ENCODE data around the gene RNF217. TPM values are rescaled to one million over a fixed set of nuclear protein-coding genes. Genes with fewer than 3 reads are reported as not detected.
"Not testable (repeated sequence)": the region's sequence is repeated elsewhere in the genome, so short reads cannot be mapped to it uniquely, and the experiment has no call there.

RNF217 gene
- total RNA-seq, 2 experiments from 2014 or later, result 1.1 to 2.0 TPM

GRCh38 chr6:125022391-125022989 is 60.3 kb downstream of the RNF217 start:
- ChIA-PET CTCF (no interaction called here), POLR2A (no interaction called here)
- H3K36me3 Mint-ChIP-seq (ENCODE audit: low read depth), result no peaks in the 10 kb centered on the region
- no peak for DNase-seq
- H3K9me3 Mint-ChIP-seq, result no peaks in the 10 kb centered on the region
- peaks cover 6% of the 10 kb centered on the region for H3K27me3 Mint-ChIP-seq
- no peak overlapping the region for H3K4me3 Mint-ChIP-seq
- no peak overlapping the region for H3K27ac Mint-ChIP-seq
- H3K4me1 Mint-ChIP-seq, result no peaks in the 10 kb centered on the region

- Mint-ChIP-seq H3K27ac (no peak overlapping the region), H3K36me3 (ENCODE audit: low read depth) (no peaks in the 10 kb centered on the region), H3K27me3 (peaks cover 13% of the 10 kb centered on the region), H3K4me3 (no peak overlapping the region), H3K4me1 (no peaks in the 10 kb centered on the region), H3K9me3 (no peaks in the 10 kb centered on the region)
- DNase-seq, result no peak
- ChIA-PET CTCF (no interaction called here), POLR2A (no interaction called here)
Measured at GRCh38 chr6:125025164-125025854, 63.1 kb downstream of the RNF217 start.

DNA sequence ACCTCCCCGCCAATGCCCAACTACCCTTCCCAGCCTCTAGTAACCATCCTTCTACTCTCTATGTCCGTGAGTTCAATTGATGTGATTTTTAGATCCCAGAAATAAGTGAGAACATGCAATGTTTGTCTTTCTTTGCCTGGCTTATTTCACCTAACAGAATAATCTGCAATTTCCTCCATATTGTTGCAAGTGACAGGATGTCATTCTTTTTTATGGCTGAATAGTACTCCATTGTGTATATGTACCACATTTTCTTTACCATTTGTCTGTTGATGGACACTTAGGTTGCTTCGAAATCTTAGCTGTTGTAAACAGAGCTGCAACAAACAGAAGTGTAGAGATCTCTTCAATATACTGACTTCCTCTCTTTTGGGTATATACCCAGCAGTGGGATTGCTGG is 65.0 kb downstream of the RNF217 start:
- Mint-ChIP-seq H3K36me3 (ENCODE audit: low read depth) (no peaks in the 10 kb centered on the region), H3K27ac (no peak overlapping the region), H3K9me3 (no peaks in the 10 kb centered on the region), H3K4me1 (no peaks in the 10 kb centered on the region), H3K4me3 (no peak overlapping the region), H3K27me3 (peaks cover 13% of the 10 kb centered on the region)
- ChIA-PET POLR2A (no interaction called here), CTCF (no interaction called here)
- DNase-seq, result no peak

GRCh38 chr6:125030969-125031368 is 68.7 kb downstream of the RNF217 start:
- no peak for DNase-seq
- Mint-ChIP-seq H3K27me3 (peaks cover 11% of the 10 kb centered on the region), H3K9me3 (no peaks in the 10 kb centered on the region), H3K27ac (no peak overlapping the region), H3K36me3 (ENCODE audit: low read depth) (no peaks in the 10 kb centered on the region), H3K4me1 (no peaks in the 10 kb centered on the region), H3K4me3 (no peak overlapping the region)
- ChIA-PET POLR2A (no interaction called here), CTCF (no interaction called here)

DNA sequence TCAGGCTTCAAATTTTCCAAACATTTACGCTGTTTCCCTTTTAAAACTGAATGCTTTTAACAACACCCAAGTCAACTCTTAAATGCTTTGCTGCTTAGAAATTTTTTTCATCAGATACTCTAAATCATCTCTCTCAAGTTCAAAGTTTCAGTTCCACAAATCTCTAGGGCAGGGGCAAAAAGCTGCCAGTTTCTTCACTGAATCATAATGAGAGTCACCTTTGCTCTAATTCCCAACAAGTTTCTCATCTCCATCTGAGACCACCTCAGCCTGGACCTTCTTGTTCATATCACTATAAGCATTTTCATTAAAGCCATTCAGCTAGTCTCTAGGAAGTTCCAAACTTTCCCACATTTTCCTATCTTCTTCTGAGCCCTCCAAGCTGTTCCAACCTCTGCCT is 69.1 kb downstream of the RNF217 start:
- Mint-ChIP-seq H3K4me1 (no peaks in the 10 kb centered on the region), H3K36me3 (ENCODE audit: low read depth) (no peaks in the 10 kb centered on the region), H3K27ac (no peak overlapping the region), H3K4me3 (no peak overlapping the region), H3K27me3 (peaks cover 11% of the 10 kb centered on the region), H3K9me3 (no peaks in the 10 kb centered on the region)
- POLR2A ChIA-PET, result no interaction called here
- CTCF ChIA-PET, result no interaction called here
- no peak for DNase-seq

- H3K27ac Mint-ChIP-seq; H3K27me3 Mint-ChIP-seq; CTCF ChIA-PET; H3K36me3 Mint-ChIP-seq (ENCODE audit: low read depth); POLR2A ChIA-PET; H3K4me3 Mint-ChIP-seq; H3K9me3 Mint-ChIP-seq; DNase-seq; H3K4me1 Mint-ChIP-seq: not testable (repeated sequence)
Measured at GRCh38 chr6:125034929-125035328, 72.7 kb downstream of the RNF217 start.

GRCh38 chr6:125036486-125036885 is 74.2 kb downstream of the RNF217 start:
- DNase-seq; H3K9me3 Mint-ChIP-seq; H3K4me3 Mint-ChIP-seq; H3K4me1 Mint-ChIP-seq; POLR2A ChIA-PET; H3K27ac Mint-ChIP-seq; H3K27me3 Mint-ChIP-seq; CTCF ChIA-PET; H3K36me3 Mint-ChIP-seq (ENCODE audit: low read depth): not testable (repeated sequence)

DNA sequence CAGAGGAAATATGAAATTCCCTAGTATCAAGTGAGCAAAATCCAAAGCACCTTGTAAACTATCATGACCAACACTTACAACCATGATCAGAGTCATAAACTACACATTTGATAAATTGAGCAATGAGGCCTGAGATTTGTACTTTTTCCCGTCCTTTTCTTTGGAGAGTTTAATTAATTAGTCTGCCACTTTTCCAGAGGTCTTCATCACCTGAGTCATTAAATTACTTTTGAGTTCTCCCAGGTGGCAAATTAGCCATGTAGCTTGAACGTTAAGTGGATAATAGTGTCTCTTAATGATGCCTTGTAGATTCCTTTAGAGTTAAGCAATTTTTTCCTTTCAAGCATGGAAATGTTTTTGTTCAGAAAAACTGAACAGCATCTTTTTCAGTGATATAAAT is 75.6 kb downstream of the RNF217 start:
- H3K4me1 Mint-ChIP-seq, result no peaks in the 10 kb centered on the region
- H3K27ac Mint-ChIP-seq, result no peak overlapping the region
- H3K9me3 Mint-ChIP-seq, result no peaks in the 10 kb centered on the region
- H3K36me3 Mint-ChIP-seq (ENCODE audit: low read depth), result no peaks in the 10 kb centered on the region
- POLR2A ChIA-PET, result no interaction called here
- CTCF ChIA-PET, result no interaction called here
- H3K4me3 Mint-ChIP-seq, result no peak overlapping the region
- DNase-seq, result no peak
- no peaks in the 10 kb centered on the region for H3K27me3 Mint-ChIP-seq

DNA sequence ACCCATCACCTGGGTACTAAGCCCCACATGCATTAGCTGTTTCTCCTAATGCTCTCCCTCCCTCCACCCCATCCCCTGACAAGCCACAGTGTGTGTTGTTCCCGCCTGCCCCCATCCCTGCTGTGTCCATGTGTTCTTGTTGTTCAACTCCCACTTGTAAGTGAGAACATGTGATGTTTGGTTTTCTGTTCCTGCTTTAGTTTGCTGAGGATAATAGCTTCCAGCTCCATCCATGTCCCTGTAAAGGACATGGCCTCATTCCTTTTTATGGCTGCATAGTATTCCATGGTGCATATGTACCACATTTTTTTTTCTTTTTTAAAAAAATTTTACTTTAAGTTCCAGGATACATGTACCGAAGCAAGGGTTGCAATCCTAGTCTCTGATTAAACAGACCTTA is 76.7 kb downstream of the RNF217 start:
- H3K4me3 Mint-ChIP-seq, result no peak overlapping the region
- no peaks in the 10 kb centered on the region for H3K27me3 Mint-ChIP-seq
- ChIA-PET CTCF (no interaction called here), POLR2A (no interaction called here)
- no peaks in the 10 kb centered on the region for H3K9me3 Mint-ChIP-seq
- H3K27ac Mint-ChIP-seq, result no peak overlapping the region
- no peaks in the 10 kb centered on the region for H3K36me3 Mint-ChIP-seq (ENCODE audit: low read depth)
- H3K4me1 Mint-ChIP-seq, result no peaks in the 10 kb centered on the region
- no peak for DNase-seq

DNA sequence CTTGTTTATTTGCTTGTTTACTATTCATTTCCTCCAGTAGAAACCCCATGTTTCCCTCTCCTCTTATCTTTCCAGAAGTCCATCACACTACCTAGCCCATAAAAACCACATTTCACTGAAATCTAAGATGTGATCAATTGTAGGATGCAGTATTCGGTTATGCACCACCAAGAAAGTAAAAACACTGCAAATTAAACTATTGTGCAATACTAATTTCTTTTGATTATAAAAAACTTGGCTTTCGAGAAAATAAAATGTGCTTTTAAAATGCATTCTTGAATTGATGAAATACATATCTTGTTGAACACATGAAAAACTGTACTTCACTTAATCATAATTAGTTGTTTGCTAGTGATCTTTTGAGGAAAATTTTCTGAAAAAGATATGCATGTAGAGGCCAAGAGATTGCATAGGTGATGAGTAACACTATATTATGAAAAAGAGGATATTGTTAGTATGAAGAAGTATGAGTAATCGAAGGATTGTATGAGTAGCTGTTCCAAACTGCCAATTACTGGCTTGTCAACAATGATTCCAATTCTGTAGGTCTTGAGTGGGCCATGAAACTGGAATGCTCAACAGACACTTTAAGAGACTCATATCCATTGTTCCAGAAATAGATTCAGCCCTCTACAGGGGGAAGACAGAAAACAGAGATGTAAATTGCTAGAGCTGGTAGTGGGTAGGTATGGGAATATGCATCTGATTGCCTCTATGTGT is 79.7 kb downstream of the RNF217 start:
- ChIA-PET POLR2A (no interaction called here), CTCF (no interaction called here)
- DNase-seq, result no peak
- no peaks in the 10 kb centered on the region for H3K9me3 Mint-ChIP-seq
- no peaks in the 10 kb centered on the region for H3K27me3 Mint-ChIP-seq
- no peak overlapping the region for H3K27ac Mint-ChIP-seq
- H3K36me3 Mint-ChIP-seq (ENCODE audit: low read depth), result no peaks in the 10 kb centered on the region
- H3K4me1 Mint-ChIP-seq, result no peaks in the 10 kb centered on the region
- no peak overlapping the region for H3K4me3 Mint-ChIP-seq

- Mint-ChIP-seq H3K27me3 (no peaks in the 10 kb centered on the region), H3K4me3 (no peak overlapping the region), H3K27ac (no peak overlapping the region), H3K4me1 (no peaks in the 10 kb centered on the region), H3K9me3 (no peaks in the 10 kb centered on the region), H3K36me3 (ENCODE audit: low read depth) (no peaks in the 10 kb centered on the region)
- no peak for DNase-seq
- ChIA-PET CTCF (no interaction called here), POLR2A (no interaction called here)
Measured at GRCh38 chr6:125044066-125044465, 81.8 kb downstream of the RNF217 start.

GRCh38 chr6:125044667-125045066 is 82.4 kb downstream of the RNF217 start:
- Mint-ChIP-seq H3K27me3 (no peaks in the 10 kb centered on the region), H3K4me1 (no peaks in the 10 kb centered on the region), H3K36me3 (ENCODE audit: low read depth) (no peaks in the 10 kb centered on the region), H3K9me3 (no peaks in the 10 kb centered on the region), H3K27ac (no peak overlapping the region), H3K4me3 (no peak overlapping the region)
- ChIA-PET CTCF (no interaction called here), POLR2A (no interaction called here)
- no peak for DNase-seq

DNA sequence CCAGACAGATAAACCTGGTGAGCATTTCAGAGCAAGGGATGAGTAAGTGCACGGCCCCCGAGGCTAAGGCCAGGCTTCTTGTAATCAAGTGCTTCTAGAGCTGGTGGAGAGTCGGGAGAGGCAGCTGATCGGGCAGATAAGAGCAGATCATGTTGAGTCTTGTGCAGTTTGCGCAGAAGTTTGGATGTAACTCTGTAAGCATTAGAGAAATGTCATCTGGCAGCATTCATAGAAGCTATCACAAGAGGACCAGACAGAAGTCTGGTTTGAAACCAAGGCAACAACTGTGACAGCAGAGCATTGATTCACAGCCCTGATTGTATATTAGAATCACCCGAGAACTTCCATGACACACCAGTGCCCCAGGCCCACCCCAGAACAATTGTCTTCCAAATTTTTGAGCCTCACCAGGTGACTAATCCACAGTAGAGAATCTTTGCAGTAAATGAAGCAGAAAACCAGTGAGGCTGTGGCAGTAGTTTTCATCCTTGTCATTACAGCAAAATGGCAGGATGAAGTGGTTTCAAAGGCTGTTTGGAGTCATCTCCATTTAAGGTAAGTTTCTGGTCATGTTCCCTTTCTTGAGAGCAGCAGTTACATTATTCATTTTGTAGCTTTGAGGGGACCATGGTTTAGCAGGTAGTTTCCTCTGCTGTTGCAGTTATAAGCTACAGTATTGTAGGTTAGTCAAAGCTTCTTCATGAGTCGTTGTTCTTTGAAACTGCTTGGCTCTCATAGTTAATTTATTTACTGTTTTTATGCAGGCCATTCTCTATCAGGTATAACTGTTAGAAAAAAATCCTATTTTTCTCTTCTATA is 84.1 kb downstream of the RNF217 start:
- no peak overlapping the region for H3K4me3 Mint-ChIP-seq
- H3K36me3 Mint-ChIP-seq (ENCODE audit: low read depth), result no peaks in the 10 kb centered on the region
- no peaks in the 10 kb centered on the region for H3K9me3 Mint-ChIP-seq
- no peak overlapping the region for H3K27ac Mint-ChIP-seq
- DNase-seq, result no peak
- ChIA-PET CTCF (no interaction called here), POLR2A (no interaction called here)
- H3K27me3 Mint-ChIP-seq, result no peaks in the 10 kb centered on the region
- H3K4me1 Mint-ChIP-seq, result no peaks in the 10 kb centered on the region
